ENCODE results near the gene CD79A.
A peak's percentile ranks its signal among the peaks of the same experiment; 100 is the strongest.

CD79A gene

DNA sequence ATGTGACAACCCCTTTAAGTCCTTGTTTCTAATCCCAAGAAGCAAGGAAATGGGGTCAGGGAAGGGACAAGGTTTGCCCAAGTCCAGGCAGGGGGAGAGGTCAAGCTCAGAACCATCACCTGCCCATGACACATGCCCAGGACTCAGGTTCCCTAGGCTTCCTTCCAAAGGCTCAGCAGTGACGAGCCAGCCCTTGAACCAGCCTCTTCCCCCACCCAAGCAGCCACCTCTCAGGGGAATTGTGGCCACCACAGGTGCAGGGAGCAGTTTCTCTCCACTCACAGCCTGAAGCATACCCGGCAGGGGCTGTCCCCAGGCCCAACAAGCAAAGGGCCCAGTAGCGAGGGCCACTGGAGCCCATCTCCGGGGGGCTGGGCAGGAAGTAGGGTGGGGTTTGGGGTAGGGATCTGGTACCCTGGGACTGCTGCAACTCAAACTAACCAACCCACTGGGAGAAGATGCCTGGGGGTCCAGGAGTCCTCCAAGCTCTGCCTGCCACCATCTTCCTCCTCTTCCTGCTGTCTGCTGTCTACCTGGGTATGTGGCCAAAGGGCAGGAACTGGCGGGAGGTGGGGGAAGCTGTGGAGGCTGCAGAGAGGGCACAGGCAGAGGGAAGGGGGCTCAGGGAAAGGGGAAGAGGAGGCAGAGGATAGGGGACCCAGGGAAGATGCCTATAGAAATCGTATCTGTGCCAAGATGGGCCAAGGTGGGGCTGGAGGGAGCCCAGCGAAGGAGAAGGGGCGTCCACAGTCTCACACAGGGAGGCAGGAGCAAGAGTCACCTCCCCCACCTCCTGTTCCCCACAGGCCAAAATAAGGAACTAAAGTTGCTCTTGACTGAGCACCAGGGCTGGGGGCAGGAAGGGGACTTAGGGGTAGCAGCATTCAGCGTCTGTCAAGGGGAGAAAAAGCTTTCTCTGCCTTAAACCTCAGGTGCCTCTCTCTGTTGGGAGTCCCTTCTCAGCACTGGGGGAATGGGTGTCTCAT is at the start of gene CD79A:
Gene CD79A, plus strand, starts transcription at position 433 of the 986 bp plus-strand sequence. Its CDS starts 26 bp downstream, at position 459.
- no peak for DNase-seq (ENCODE audit: low read depth in 1 of 2, low spot score in 1 of 2)

DNA sequence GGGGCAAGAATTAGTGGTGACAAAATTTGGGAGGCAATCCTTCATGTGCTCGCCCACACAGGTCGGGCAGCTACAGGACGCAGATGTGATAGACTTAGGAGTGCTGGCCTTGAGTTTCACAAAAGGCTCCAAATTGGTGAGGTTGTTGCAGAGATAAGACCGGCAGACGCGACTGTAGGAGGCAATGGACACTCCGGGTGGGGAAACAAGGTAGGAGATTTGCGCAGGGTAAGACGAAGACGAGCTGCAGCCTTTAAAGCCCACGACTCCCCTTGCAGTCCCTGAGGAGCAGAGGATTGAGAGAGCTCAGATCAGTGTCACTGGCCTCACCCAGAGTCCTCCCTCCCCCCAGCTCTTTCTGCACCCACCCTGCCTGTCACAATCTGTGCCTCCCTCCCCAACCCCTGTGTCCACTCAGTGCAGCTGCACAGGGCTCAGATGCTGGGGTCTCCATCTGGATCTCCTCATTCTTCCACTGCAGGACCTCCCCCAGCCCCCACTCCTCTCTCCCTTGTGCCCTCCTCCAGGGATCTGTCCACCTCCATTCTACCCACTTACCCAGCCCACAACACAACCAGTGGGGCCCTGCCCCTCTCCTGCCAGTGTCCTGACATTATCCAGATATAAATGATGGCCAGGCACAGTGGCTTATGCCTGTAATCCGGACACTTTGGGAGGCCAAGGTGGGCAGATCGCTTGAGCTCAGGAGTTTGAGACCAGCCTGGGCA is 38.9 kb upstream of the CD79A start:
- no peak for DNase-seq (ENCODE audit: low read depth in 1 of 2, low spot score in 1 of 2)

DNA sequence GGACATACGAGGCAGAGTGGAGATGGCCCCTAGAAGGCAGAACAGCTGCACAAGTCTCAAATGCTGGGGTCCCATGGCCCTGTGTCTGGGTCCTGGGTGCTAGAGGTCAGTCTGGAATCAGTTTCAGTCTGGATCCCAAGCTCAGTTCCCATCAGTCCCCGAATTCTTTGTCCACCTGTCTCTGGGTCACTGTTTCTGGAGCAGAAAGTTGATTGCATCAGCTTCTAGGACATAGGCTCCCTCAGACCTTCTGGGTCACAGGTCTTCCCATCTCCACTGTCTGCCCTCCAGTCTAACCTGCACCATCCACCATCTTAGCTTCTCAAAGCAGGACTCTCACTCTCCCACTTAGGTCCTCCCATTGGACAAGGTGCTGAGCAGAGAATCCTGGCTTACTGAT is 37.9 kb upstream of the CD79A start:
- DNase-seq (ENCODE audit: low read depth in 1 of 2, low spot score in 1 of 2): no peak

DNA sequence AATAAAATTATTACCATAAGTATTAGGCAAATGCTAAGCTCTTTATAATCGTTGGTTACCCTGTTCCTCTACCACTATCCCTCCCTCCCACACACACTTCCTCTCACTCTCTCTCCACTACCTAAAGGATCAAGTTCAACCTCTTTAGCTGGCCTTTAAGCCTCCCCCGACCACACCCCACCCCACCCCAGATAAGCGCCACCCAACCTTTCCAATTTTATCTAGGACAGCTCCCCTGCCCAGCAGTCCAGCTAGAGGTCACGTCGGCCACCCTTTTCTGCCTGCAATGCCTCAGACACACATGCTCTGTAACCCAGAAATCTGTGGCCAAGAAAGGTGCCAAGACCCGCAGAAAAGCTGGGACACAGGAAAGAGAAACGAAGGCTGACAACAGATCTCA is 33.7 kb upstream of the CD79A start:
- DNase-seq (ENCODE audit: low read depth in 1 of 2, low spot score in 1 of 2): no peak

DNA sequence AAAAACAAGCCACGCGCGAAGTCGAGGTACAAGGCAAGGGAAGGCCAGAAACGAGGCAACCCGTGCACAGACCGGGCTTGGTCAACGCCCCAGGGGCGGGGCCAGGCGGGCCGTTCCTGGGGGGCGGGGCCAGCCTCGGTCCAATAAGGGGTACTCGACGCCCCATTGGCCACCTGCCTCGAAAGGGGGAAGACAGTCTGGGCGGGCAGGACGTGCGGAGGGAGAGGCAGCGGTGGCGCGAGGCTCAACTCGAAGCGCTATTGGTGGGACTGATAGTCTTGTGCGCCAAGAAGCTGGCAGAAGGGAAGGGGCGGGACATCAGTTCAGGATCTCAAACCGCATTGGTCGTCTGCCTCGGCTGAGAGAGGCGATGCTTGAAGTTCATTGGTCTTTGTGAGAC is 32.5 kb upstream of the CD79A start, which contains the start of gene LYPD4:
Gene LYPD4, minus strand, starts transcription at position 83 of the 400 bp plus-strand sequence. CDS start 5,398 bp downstream, outside the sequence.
- DNase-seq (ENCODE audit: low read depth in 1 of 2, low spot score in 1 of 2): no peak

DNA sequence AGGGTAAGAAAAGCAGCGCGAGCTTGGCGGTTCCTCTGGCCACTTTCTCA is 32.3 kb upstream of the CD79A start, which contains the start of gene DMRTC2:
Gene DMRTC2, plus strand, starts transcription at position 42 of the 50 bp plus-strand sequence. CDS start 2,387 bp downstream, outside the sequence.
- no peak for DNase-seq (ENCODE audit: low read depth in 1 of 2, low spot score in 1 of 2)

DNA sequence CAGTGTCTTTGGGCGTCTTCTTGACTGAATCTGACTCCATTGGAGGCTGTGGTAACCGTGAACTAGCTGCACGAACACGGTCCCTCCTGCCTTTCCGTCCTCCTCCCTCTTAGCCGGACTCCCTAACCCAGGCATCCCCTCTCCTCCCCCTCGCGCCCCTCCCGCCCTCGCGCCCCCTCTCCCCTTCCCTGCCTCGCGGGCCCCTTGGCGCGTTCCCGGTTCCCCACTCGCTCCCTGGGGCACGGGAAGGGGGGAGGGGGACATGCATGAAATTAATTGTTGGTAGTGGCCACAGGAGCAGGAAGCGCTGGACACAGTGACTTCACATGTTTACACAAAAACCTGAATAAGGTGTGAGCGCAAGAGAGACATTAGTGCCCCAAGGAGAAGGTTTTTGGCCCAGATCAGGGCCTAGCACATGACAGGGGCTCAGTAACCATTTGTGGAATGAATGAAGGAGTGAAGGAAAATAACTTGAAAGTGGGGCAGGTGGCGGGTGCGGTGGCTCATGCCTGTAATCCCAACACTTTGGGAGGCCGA is 32.0 kb upstream of the CD79A start:
- no peak for DNase-seq (ENCODE audit: low read depth in 1 of 2, low spot score in 1 of 2)

DNA sequence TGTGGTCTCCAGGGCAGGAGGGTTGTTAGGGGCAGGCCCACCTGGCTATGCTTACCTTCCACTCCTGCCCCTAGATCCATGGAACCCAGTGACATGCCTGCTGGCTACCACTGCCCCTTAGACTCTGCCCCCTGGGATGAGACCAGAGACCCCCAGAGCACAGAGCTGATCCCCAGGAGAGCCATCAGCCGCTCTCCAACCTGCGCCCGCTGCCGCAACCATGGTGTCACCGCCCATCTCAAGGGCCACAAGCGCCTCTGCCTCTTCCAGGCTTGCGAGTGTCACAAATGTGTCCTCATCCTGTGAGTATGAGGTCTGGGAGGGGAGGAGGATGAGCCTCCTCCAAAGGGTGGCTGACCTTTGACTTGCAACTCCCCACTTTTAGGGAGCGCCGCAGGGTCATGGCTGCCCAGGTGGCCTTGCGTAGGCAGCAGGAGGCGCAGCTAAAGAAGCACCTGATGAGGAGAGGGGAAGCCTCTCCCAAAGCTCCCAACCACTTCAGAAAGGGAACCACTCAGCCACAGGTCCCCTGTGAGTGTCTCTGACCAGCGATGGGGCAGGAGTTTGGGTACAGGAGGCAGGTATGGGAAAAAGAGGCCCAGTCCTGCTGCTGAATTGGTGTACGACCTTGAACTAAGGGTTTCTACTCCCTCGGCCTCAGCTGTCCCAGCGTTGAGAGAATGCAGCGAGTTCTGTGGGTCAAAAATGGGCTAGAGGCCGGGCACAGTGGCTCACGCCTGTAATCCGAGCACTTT is 29.6 kb upstream of the CD79A start:
- DNase-seq (ENCODE audit: low read depth in 1 of 2, low spot score in 1 of 2): no peak

DNA sequence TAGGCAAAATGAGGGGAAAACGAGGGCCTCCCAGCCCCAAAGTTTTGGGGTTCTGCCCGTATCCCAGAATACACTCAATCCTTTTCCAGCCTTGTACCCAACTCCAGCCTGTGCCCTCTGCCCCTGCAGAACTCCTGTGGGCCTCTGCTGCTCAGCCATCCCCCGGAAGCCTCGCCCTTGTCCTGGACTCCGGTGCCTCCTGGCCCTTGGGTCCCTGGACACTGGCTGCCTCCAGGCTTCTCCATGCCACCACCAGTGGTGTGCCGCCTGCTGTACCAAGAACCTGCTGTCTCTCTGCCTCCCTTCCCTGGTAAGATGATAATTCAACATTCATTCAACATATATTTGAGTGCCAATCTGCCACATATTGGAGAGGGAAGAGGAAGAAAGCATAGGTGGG is 28.4 kb upstream of the CD79A start:
- DNase-seq (ENCODE audit: low read depth in 1 of 2, low spot score in 1 of 2): no peak

DNA sequence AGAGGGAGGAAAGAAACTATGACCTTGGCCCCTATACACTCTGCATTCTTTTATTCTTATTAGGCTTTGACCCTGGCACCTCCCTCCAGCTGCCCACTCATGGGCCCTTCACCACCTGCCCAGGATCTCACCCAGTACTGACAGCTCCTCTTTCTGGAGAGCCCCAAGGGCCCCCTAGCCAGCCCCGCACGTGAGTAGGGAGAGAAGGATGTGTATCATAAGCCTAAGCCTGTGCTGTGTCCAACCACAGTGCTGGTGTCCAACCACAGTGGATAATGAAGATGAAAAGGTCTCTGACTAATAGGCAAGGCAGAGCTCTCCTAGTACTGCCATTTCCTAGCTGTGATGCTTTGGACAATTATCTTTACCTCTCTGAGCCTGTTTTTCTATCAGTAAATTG is 28.0 kb upstream of the CD79A start:
- DNase-seq (ENCODE audit: low read depth in 1 of 2, low spot score in 1 of 2): no peak

DNA sequence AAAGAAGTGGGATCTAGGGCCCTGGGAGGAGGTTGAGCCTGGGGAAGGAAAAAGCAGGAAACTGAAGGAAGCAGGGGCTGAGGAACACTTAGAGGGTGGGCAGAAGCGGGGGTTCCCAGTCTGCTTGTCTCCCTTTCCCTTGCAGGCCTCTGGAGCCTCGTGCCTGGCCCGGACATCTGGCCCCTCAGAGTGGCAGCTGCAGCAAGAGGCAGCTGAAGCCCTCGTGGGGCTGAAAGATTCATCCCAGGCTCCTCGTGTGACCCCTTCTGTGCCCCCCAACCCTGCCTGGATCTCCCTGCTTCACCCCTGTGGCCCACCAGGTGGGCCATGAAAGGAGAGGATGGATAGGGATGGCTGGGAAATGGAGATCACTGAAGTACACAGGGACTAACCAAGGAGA is 26.7 kb upstream of the CD79A start:
- no peak for DNase-seq (ENCODE audit: low read depth in 1 of 2, low spot score in 1 of 2)

DNA sequence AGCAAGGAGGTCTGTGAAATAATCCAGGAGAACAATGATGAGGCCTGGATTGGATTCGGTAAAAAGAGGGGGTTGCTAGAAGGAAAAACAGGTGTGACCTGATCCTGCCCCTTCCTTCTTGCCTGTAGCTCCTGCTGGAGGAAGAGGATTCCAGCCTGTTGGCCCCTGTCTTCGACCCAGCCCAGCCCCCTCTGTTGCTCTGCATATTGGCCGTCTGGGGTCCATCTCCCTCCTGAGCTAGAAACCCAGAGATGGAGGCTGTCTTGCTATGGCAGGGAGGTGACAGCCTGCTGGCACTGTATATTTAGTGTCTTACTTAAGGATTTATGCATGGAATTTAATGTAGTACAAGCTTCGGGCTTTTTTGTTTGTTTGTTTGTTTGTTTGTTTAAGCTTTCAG is 25.6 kb upstream of the CD79A start:
- DNase-seq (ENCODE audit: low read depth in 1 of 2, low spot score in 1 of 2): no peak

DNA sequence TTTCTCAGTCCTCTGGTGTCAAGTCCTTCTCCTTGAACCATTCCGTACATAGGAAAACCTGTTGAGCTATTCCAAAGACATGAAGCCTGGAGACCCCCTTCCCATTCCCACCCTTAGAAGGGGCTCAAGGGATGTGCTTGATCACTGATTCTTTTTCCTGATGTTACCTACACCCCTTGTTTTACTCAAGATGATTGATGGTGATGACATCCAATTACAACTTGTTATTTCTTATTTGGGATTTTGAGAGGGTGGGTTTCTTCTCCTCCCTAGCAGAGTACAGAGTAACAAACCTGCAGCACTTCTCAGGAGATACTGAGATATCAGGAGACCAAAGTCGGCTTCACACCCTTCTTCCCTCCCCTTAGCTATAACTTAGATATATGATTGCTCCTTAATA is 23.7 kb upstream of the CD79A start:
- no peak for DNase-seq (ENCODE audit: low read depth in 1 of 2, low spot score in 1 of 2)

DNA sequence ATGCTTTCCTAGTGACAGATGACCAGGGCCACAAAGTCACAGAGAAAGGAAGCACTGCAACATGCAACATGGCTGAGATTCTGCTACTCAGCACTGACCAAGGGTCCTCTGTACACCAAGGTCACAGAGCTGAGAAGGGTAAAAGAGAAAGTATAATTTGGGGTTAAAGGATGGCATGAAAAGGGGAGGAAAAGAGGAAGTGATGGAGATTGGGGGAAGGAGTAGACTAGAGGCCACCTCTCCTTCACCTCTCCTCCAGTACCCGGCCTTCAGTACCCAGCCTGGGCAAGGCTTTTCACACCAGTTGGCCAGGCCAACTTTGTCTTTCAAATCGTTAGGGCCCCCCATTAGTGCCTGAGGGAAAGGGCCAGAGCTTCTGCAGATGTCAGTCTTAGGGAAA is 23.3 kb upstream of the CD79A start:
- no peak for DNase-seq (ENCODE audit: low read depth in 1 of 2, low spot score in 1 of 2)

DNA sequence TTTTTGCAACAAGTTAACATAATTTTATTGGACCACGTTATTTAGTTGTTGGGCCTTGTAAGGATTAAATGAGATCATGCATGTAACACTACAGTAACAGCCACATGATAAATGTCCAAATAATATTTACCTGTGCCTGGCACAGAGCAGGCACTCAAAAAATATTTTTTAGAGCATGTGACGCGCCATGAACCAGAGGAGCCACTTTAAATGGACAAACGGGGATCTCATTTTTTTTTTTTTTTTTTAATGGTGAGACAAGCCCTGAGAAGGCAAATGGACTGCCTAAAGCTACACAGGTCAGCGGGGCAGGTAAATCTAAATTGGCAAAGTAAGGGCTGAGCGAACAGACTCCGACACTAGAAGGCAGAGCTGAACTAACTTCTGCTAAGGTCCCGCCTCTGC is 17.9 kb upstream of the CD79A start:
- DNase-seq (ENCODE audit: low read depth in 1 of 2, low spot score in 1 of 2): no peak

DNA sequence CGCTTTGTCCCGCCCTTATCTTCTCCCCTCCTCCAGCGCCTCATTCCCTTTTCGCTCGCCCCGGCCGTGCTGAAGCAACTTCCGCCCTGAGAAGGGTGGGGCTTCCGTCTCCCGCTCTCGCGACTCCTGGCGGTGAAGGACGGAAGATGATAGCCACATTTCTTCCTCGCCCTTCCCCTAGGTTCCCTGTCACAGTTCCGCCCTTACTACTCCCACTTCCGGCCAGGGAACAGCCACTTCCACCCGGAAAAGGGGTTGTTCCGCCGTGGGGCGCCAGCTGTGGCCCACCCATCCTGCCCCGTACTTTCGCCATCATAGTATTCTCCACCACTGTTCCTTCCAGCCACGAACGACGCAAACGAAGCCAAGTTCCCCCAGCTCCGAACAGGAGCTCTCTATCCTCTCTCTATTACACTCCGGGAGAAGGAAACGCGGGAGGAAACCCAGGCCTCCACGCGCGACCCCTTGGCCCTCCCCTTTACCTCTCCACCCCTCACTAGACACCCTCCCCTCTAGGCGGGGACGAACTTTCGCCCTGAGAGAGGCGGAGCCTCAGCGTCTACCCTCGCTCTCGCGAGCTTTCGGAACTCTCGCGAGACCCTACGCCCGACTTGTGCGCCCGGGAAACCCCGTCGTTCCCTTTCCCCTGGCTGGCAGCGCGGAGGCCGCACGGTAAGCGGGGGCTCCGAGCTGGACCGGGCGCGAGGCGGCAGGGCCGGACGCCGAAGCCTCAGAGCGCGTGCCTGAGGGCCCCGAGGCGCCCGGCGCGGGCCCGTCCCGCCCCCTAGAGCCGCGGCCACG is 17.3 kb upstream of the CD79A start, which contains the start of gene RPS19:
Gene RPS19, plus strand, starts transcription at position 638 of the 801 bp plus-strand sequence. CDS start 520 bp downstream, outside the sequence.
- DNase-seq (ENCODE audit: low read depth in 1 of 2, low spot score in 1 of 2): peak; percentile 97

DNA sequence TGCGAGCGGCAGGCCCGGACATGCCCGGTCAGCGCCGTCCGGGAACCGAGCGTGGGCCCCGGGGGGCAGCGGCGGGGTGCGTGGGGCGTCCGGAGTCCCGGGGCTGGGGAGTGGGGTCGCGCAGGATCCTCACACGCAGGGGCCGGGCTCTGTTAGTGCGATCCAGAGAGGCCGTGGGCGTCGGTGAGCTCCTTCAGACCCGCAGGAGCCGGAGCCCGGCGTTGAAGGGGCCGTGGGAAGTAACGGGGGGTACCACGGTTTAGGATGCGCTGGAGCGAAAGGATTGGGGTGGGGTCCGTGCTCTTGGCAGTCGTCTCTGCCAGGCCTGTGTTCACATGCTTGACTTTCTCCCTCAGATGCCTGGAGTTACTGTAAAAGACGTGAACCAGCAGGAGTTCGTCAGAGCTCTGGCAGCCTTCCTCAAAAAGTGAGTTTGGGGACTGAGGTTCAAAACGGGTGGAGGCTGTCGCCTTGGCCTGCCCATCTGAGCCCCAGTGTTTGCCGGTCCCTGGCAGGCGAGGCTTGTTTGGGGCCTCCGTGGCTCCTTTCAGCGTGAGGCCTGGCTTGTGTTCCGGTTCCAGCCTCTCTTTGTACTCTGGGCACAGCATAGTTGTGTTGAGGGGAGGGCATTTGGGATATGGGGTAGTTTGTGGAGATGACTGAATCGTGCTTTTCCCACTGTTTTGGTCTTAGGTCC is 16.5 kb upstream of the CD79A start:
- no peak for DNase-seq (ENCODE audit: low read depth in 1 of 2, low spot score in 1 of 2)

DNA sequence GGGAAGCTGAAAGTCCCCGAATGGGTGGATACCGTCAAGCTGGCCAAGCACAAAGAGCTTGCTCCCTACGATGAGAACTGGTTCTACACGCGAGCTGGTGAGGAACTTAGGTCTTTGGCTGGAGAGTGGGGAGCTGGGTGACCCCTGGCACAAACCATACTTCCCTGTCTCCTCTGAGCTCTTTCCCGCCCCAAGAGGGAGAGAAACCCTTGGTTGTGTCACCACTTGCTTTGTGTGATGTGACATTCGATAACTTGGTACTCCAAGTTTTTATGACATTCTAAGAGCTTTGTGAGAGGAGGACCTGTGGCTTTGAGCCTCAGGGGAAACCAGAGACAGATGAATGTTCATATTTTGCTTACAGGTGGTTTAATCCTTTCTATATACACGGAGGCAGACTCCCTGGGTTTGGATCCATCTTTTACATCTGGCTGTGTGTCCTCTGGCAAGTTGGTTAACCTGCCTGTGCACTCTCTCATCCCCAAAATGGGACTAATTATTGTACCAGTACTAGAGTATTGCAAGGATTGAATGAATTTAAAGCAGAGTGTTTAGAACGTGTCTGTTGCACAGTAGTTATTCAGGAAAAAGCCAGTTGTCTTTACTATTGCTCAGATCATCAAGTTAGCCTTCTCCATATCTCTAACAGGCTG is 15.8 kb upstream of the CD79A start:
- no peak for DNase-seq (ENCODE audit: low read depth in 1 of 2, low spot score in 1 of 2)

DNA sequence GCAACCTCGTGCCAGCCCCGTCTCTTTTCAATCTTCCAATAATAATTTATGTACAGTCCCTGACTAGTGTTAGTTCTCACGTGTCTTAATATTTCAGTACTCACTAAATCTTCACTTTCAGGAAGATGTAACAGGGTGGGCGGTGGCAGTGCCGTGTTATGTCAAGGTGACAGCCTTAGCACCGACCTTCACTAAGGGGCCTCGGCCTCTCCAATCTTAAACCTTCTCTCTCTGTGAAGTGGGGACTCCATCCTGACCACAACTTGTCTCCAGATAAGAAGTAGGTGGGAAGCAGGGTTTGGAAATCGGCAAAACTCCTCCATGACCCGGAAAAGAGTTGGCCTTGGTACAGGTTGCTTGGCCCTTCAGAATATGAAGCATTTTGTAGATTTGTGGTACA is 15.2 kb upstream of the CD79A start:
- DNase-seq (ENCODE audit: low read depth in 1 of 2, low spot score in 1 of 2): no peak

All from stimulated activated CD4-positive, alpha-beta T cell treated with anti-CD3 and anti-CD28 coated beads, Interleukin-15, amount 100 ng/mL, for 1 hour (primary cell).